IMR-90 (cell line): ENCODE data around the gene FMN1.

ENCODE experiments used
- CTCF ChIP-seq: conservative IDR thresholded peaks from 2 replicates; pipeline ENCODE4 v1.5.1; 2012; ENCODE audit warnings: mild to moderate bottlenecking, low read depth, low read length, improper control_type of control experiment
- POLR2A ChIP-seq: IDR thresholded peaks from 2 replicates; pipeline ENCODE4 v1.6.1; 2012; ENCODE audit warnings: mild to moderate bottlenecking, low read depth, low read length

GRCh38 chr15:33163816-33164215 is 30.7 kb downstream of the FMN1 start:
- TF ChIP-seq CTCF (no peak), POLR2A (no peak)
